RPMI8226 (cell line): ENCODE measurements around the gene ARHGEF37.

Experiments
- DNase-seq: peaks from one replicate; pipeline ENCODE4 v3.0.0-alpha.2; 2015

Gene ARHGEF37

GRCh38 chr5:149629421-149629820 is 48.1 kb downstream of the ARHGEF37 start:
- DNase-seq: no peak

- DNase-seq: no peak
Measured at GRCh38 chr5:149630337-149630736, 49.0 kb downstream of the ARHGEF37 start.

GRCh38 chr5:149631506-149631905 is 50.2 kb downstream of the ARHGEF37 start:
- DNase-seq: no peak

- no peak for DNase-seq
Measured at GRCh38 chr5:149632311-149633251, 51.3 kb downstream of the ARHGEF37 start.

- no peak for DNase-seq
Measured at GRCh38 chr5:149633476-149634350, 52.4 kb downstream of the ARHGEF37 start.

GRCh38 chr5:149635394-149635793 is 54.1 kb downstream of the ARHGEF37 start:
- no peak for DNase-seq

- no peak for DNase-seq
Measured at GRCh38 chr5:149636191-149636860, 55.0 kb downstream of the ARHGEF37 start.

GRCh38 chr5:149636861-149637246 is 55.6 kb downstream of the ARHGEF37 start:
- peak; percentile 36 for DNase-seq

- no peak for DNase-seq
Measured at GRCh38 chr5:149638136-149638535, 56.8 kb downstream of the ARHGEF37 start.

- DNase-seq: no peak
Measured at GRCh38 chr5:149638546-149639241, 57.4 kb downstream of the ARHGEF37 start.

- DNase-seq: no peak
Measured at GRCh38 chr5:149639737-149640136, 58.4 kb downstream of the ARHGEF37 start.

- DNase-seq: no peak
Measured at GRCh38 chr5:149640350-149640999, 59.2 kb downstream of the ARHGEF37 start.

- DNase-seq: no peak
Measured at GRCh38 chr5:149641000-149641576, 59.8 kb downstream of the ARHGEF37 start.

- no peak for DNase-seq
Measured at GRCh38 chr5:149641600-149641999, 60.3 kb downstream of the ARHGEF37 start.

GRCh38 chr5:149643781-149644180 is 62.5 kb downstream of the ARHGEF37 start:
- no peak for DNase-seq

GRCh38 chr5:149644629-149645028 is 63.3 kb downstream of the ARHGEF37 start:
- no peak for DNase-seq

- DNase-seq: peak; percentile 41
Measured at GRCh38 chr5:149645236-149645635, 63.9 kb downstream of the ARHGEF37 start.

- no peak for DNase-seq
Measured at GRCh38 chr5:149645725-149646124, 64.4 kb downstream of the ARHGEF37 start.

- peak; percentile 54 for DNase-seq
Measured at GRCh38 chr5:149646564-149646963, 65.3 kb downstream of the ARHGEF37 start.

GRCh38 chr5:149647334-149647733 is 66.0 kb downstream of the ARHGEF37 start:
- no peak for DNase-seq
